Mesenchymal stem cell (in vitro differentiated cells and primary cell): ENCODE results near the gene PPP2R5E.

ENCODE experiments used
- DNase-seq: peaks from one replicate; pipeline ENCODE4 v3.0.0-alpha.2; 2013
- H2AFZ ChIP-seq: one replicate; pipeline ENCODE4 v1.6.1; 2013; ENCODE audit warnings: low read depth, mild to moderate bottlenecking, control low read depth, inconsistent platforms, low read length, moderate library complexity
- H2AK5ac ChIP-seq: 2 replicates; pipeline ENCODE4 v1.6.1; 2013; ENCODE audit warnings: low read length, moderate library complexity, mild to moderate bottlenecking, inconsistent platforms; ENCODE audit not compliant: severe bottlenecking
- H2BK120ac ChIP-seq: one replicate; pipeline ENCODE4 v1.6.1; 2013; ENCODE audit warnings: low read depth, mild to moderate bottlenecking, inconsistent platforms, low read length, moderate library complexity
- H2BK12ac ChIP-seq, 2 experiments: one replicate each; pipeline ENCODE4 v1.6.1; 2013; ENCODE audit warnings: inconsistent platforms in 2 of 2, low read length in 2 of 2, mild to moderate bottlenecking in 2 of 2, moderate library complexity in 2 of 2, control low read depth in 1 of 2
- H2BK15ac ChIP-seq: one replicate; pipeline ENCODE4 v1.6.1; 2013; ENCODE audit warnings: mild to moderate bottlenecking, low read depth, inconsistent platforms; ENCODE audit not compliant: poor library complexity, severe bottlenecking
- H2BK5ac ChIP-seq: 2 replicates; pipeline ENCODE4 v1.6.1; 2013; ENCODE audit warnings: low read depth, mild to moderate bottlenecking, low read length, control low read depth, inconsistent platforms; ENCODE audit not compliant: poor library complexity, severe bottlenecking
- H3K14ac ChIP-seq, 2 experiments: one replicate each; pipeline ENCODE4 v1.6.1; 2013; ENCODE audit warnings: inconsistent platforms in 2 of 2, low read length in 2 of 2, control low read depth in 1 of 2, mild to moderate bottlenecking in 1 of 2, moderate library complexity in 1 of 2
- H3K18ac ChIP-seq, 2 experiments: one replicate each; pipeline ENCODE4 v1.6.1; 2013; ENCODE audit warnings: inconsistent platforms in 2 of 2, low read length in 2 of 2, control low read depth in 1 of 2, low read depth in 1 of 2, mild to moderate bottlenecking in 1 of 2
- H3K23ac ChIP-seq, 2 experiments: one replicate each; pipeline ENCODE4 v1.6.1; 2013; ENCODE audit warnings: inconsistent platforms in 2 of 2, low read length in 2 of 2, mild to moderate bottlenecking in 2 of 2, moderate library complexity in 2 of 2, control low read depth in 1 of 2
- H3K27ac ChIP-seq: 2 replicates; pipeline ENCODE4 v1.5.1; 2013; ENCODE audit warnings: mild to moderate bottlenecking, moderate library complexity, low read length, control low read depth, inconsistent platforms; ENCODE audit not compliant: poor library complexity, severe bottlenecking
- H3K27me3 ChIP-seq, 2 experiments: 2 replicates each; pipeline versions ENCODE4 v1.6.1 to v1.7.0; 2013; ENCODE audit warnings: low read length in 2 of 2, mild to moderate bottlenecking in 2 of 2, moderate library complexity in 2 of 2, control low read depth in 1 of 2, inconsistent platforms in 1 of 2; ENCODE audit not compliant: control insufficient read depth in 1 of 2, insufficient read depth in 1 of 2
- H3K36me3 ChIP-seq, 2 experiments: 2 replicates each; pipeline versions ENCODE4 v1.6.1 to v1.7.0; 2013; ENCODE audit warnings: low read length in 2 of 2, control low read depth in 1 of 2, inconsistent platforms in 1 of 2, low read depth in 1 of 2, mild to moderate bottlenecking in 1 of 2; ENCODE audit not compliant: insufficient read depth in 2 of 2, control insufficient read depth in 1 of 2
- H3K4ac ChIP-seq, 2 experiments: one replicate each; pipeline ENCODE4 v1.6.1; 2013; ENCODE audit warnings: inconsistent platforms in 2 of 2, low read length in 2 of 2, mild to moderate bottlenecking in 2 of 2, moderate library complexity in 2 of 2, control low read depth in 1 of 2, low read depth in 1 of 2
- H3K4me1 ChIP-seq: 2 replicates; pipeline ENCODE4 v1.6.1; 2013; ENCODE audit warnings: low read depth, low read length, control low read depth; ENCODE audit not compliant: control insufficient read depth, insufficient read depth
- H3K4me2 ChIP-seq: 2 replicates; pipeline ENCODE4 v1.6.1; 2013; ENCODE audit warnings: low read length, mild to moderate bottlenecking, inconsistent platforms; ENCODE audit not compliant: poor library complexity, severe bottlenecking
- H3K4me3 ChIP-seq, 2 experiments: 2 replicates each; pipeline versions ENCODE4 v1.5.1 to v1.7.0; 2013; ENCODE audit warnings: low read length in 2 of 2, mild to moderate bottlenecking in 2 of 2, control low read depth in 1 of 2, low read depth in 1 of 2; ENCODE audit not compliant: insufficient read depth in 1 of 2
- H3K79me1 ChIP-seq: replicated peaks from 2 replicates; pipeline ENCODE4 v1.6.1; 2013; ENCODE audit warnings: mild to moderate bottlenecking, control low read depth, low read length, inconsistent platforms; ENCODE audit not compliant: poor library complexity, severe bottlenecking
- H3K9ac ChIP-seq: 2 replicates; pipeline ENCODE4 v1.7.0; 2013; ENCODE audit warnings: mild to moderate bottlenecking, low read length, moderate library complexity
- H3K9me3 ChIP-seq: 2 replicates; pipeline ENCODE4 v1.7.0; 2013; ENCODE audit warnings: mild to moderate bottlenecking, low read length; ENCODE audit not compliant: control insufficient read depth
- H4K8ac ChIP-seq: one replicate; pipeline ENCODE4 v1.6.1; 2013; ENCODE audit warnings: inconsistent platforms, mild to moderate bottlenecking, low read length, moderate library complexity
- H4K91ac ChIP-seq: one replicate; pipeline ENCODE4 v1.6.1; 2013; ENCODE audit warnings: mild to moderate bottlenecking, low read length, inconsistent platforms
- WGBS: methylation state at CpG from one replicate; pipeline ENCODE4 v1.1.7; 2013; ENCODE audit warnings: mixed read lengths; 5-methylcytosine and 5-hydroxymethylcytosine counted together

The PPP2R5E gene

GRCh38 chr14:63545431-63545830 is 2.3 kb upstream of the PPP2R5E start:
- Histone ChIP-seq H2BK15ac (no peak overlapping the region), H3K14ac (no peak overlapping the region), H2AFZ (no peak overlapping the region), H3K4me2 (no peak overlapping the region), H3K9me3 (no peaks in the 10 kb centered on the region), H3K36me3 (no peaks in the 10 kb centered on the region), H2BK12ac (no peak overlapping the region), H3K18ac (no peak overlapping the region), H2BK5ac (no peak overlapping the region), H2AK5ac (no peak overlapping the region), H3K27ac (no peak overlapping the region), H3K23ac (no peak overlapping the region), H3K27me3 (no peaks in the 10 kb centered on the region), H2BK120ac (no peak overlapping the region), H4K8ac (no peak overlapping the region), H3K79me1 (peaks cover 5% of the 10 kb centered on the region), H3K4me3 (no peak overlapping the region), H4K91ac (no peak overlapping the region), H3K9ac (no peak overlapping the region), H3K4ac (no peak overlapping the region), H3K4me1 (no peaks in the 10 kb centered on the region)
- WGBS, result 100% methylated on average over 1 of the region's 3 CpGs
- DNase-seq, result no peak

- H2AFZ ChIP-seq, result no peak overlapping the region
- DNase-seq, result peak; percentile 22
- no peak overlapping the region for H2BK12ac ChIP-seq
- peaks cover under 1 to 5% of the 10 kb centered on the region in 2 experiments for H3K36me3 ChIP-seq
- H3K79me1 ChIP-seq, result peaks cover 7% of the 10 kb centered on the region
- H3K18ac ChIP-seq, result no peak overlapping the region
- H3K27me3 ChIP-seq, result no peaks in the 10 kb centered on the region
- no peak overlapping the region for H2BK15ac ChIP-seq
- H4K8ac ChIP-seq, result no peak overlapping the region
- no peak overlapping the region for H2BK5ac ChIP-seq
- H3K14ac ChIP-seq, result no peak overlapping the region
- peak overlapping the region; percentile 97 for H3K9ac ChIP-seq
- H3K4ac ChIP-seq, result no peak overlapping the region
- H2BK120ac ChIP-seq, result no peak overlapping the region
- H4K91ac ChIP-seq, result no peak overlapping the region
- WGBS, result 95% methylated on average over 4 of the region's 6 CpGs
- no peak overlapping the region for H3K23ac ChIP-seq
- peak overlapping the region in 1 of 2 experiments; percentile 99 for H3K4me3 ChIP-seq
- no peak overlapping the region for H2AK5ac ChIP-seq
- H3K4me2 ChIP-seq, result no peak overlapping the region
- H3K27ac ChIP-seq, result no peak overlapping the region
- no peaks in the 10 kb centered on the region for H3K4me1 ChIP-seq
- no peaks in the 10 kb centered on the region for H3K9me3 ChIP-seq
Observed at GRCh38 chr14:63544591-63545299, 1.6 kb upstream of the PPP2R5E start.

DNA sequence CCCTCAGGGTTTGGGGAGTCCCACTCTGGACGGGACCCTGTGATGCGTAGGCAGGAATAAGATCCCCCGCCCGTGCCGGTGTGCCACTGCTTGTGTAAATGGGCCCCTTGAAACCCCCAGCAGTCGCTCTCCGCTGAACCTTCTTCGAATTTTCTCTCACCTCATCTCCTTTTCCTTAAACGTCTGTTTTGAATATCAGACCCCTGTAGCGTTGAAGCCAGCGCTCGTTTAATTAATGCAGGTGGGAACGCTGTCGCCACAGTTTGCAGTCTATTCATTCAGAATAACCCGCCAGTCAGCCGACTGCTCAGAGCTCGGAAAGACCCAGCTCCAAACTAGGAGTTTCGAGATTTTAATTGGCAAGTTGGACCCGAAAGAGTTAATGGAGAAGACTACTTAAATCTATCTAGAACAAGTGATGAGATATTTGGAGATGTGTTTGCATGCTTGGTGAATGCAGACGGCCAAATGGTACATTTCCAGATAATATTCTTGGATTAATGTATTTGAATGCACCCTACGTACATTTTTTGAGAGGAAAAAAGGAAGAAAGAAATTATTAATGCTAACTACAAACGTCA is 739 bp upstream of the PPP2R5E start:
- peak overlapping the region; percentile 97 for H3K9ac ChIP-seq
- H3K36me3 ChIP-seq, result peaks cover 5 to 9% of the 10 kb centered on the region in 2 experiments
- WGBS, result under 1% methylated on average over 19 of the region's 22 CpGs
- peak overlapping the region; percentile 62 for H3K27ac ChIP-seq
- H4K91ac ChIP-seq, result peak overlapping the region; percentile 43
- peak overlapping the region; percentile 96 for H2BK15ac ChIP-seq
- H2BK12ac ChIP-seq, result no peak overlapping the region
- no peak overlapping the region for H2AK5ac ChIP-seq
- DNase-seq, result peak; percentile 22
- no peaks in the 10 kb centered on the region for H3K9me3 ChIP-seq
- H2BK120ac ChIP-seq, result peak overlapping the region; percentile 77
- peak overlapping the region; percentile 96 for H3K4me2 ChIP-seq
- peak overlapping the region; percentile 13 to 92 for H3K4ac ChIP-seq
- H3K23ac ChIP-seq, result no peak overlapping the region
- H3K18ac ChIP-seq, result peak overlapping the region; percentile 29 to 88
- H3K14ac ChIP-seq, result peak overlapping the region in 1 of 2 experiments; percentile 45
- H2BK5ac ChIP-seq, result no peak overlapping the region
- H3K4me1 ChIP-seq, result no peaks in the 10 kb centered on the region
- H4K8ac ChIP-seq, result peak overlapping the region; percentile 96
- peak overlapping the region; percentile 73 to 99 for H3K4me3 ChIP-seq
- no peaks in the 10 kb centered on the region for H3K27me3 ChIP-seq
- H3K79me1 ChIP-seq, result peaks cover 7% of the 10 kb centered on the region
- H2AFZ ChIP-seq, result peak overlapping the region; percentile 20

DNA sequence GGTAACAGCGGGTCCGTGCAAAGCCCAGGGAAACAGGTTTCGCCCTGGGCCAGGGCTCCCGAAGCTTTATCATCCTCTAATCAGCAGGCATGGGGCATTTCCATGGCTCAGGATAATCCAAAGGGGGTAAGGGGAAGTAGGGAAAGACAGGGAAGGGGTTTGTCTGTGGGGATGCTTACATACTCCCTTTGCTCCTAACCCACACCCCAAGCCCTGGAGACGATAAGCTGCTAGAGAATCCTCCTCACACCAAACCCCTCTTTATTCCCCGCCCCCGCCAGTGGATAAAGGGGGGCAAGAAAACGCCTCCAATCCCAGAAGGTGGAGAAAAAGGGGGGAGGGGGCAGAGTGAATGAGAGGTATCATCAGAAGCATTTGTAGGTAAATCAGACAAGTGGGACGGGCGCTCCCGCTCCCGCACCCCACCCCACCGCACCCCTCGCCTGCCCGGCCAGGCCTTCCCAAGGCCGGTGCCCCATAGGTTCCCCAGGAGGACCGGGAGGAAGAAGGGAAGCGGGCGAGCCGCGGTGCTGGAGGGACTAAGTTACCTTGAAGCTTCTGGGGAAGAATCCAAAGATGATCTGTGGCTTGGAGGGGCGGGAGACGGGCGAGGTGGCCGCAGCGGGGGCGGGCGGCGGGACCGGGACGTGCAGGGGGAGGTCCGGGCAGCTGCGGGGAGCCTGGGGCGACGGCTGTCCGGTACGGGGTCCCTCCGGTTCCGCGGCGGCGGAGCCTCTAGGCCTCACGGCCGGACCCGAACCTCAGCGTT is 762 bp downstream of the PPP2R5E start:
- Histone ChIP-seq H3K27me3 (no peaks in the 10 kb centered on the region), H4K91ac (peak overlapping the region; percentile 73), H3K9me3 (no peaks in the 10 kb centered on the region), H2BK5ac (no peak overlapping the region), H2BK12ac (no peak overlapping the region), H4K8ac (peak overlapping the region; percentile 75), H3K36me3 (peaks cover 14 to 24% of the 10 kb centered on the region in 2 experiments), H3K79me1 (peaks cover 13% of the 10 kb centered on the region), H2BK15ac (peak overlapping the region; percentile 26), H2BK120ac (peak overlapping the region; percentile 61), H3K4me1 (peaks cover 1% of the 10 kb centered on the region), H3K23ac (peak overlapping the region in 1 of 2 experiments; percentile 14), H3K9ac (peak overlapping the region; percentile 93), H3K27ac (no peak overlapping the region), H3K4me2 (peak overlapping the region; percentile 62), H3K4ac (peak overlapping the region in 1 of 2 experiments; percentile 96), H2AFZ (peak overlapping the region; percentile 100), H3K4me3 (peak overlapping the region; percentile 93 to 99), H3K18ac (peak overlapping the region; percentile 91 to 97), H2AK5ac (no peak overlapping the region), H3K14ac (peak overlapping the region in 1 of 2 experiments; percentile 77)
- WGBS, result 1% methylated on average over 23 of the region's 46 CpGs
- peak; percentile 38 for DNase-seq
